IMR-90 (cell line): ENCODE data around the gene TMOD2. TPM values are rescaled to one million over a fixed set of nuclear protein-coding genes. Genes with fewer than 3 reads are reported as not detected.

ENCODE experiments used
- ATAC-seq: fragments of 200-7000 bp; cut with Tn5 transposase; 2 replicates; pipeline ENCODE4 v1.9.1; 2020; ENCODE audit warnings: low read depth, mild to moderate bottlenecking, moderate library complexity
- BruUV-seq: library from RNA; stranded (reverse); fragments of 400-500 nt; replicated peaks from 2 replicates; lab custom pipeline; 2021; lab: Mats Ljungman, UMichigan
- CTCF ChIA-PET: fragments of 300-600 bp; formaldehyde crosslinking; extraction: SDS; loops from one replicate; lab custom pipeline; 2021; ENCODE audit warnings: antibody characterized with exemption; lab: Yijun Ruan, JAX
- POLR2A ChIA-PET: fragments of 300-600 bp; sonication (Branson Sonifier 250); formaldehyde crosslinking; loops from one replicate; lab custom pipeline; 2022; ENCODE audit warnings: antibody characterized with exemption; ENCODE audit not compliant: unreplicated experiment; lab: Charles Lee
- DNase-seq: peaks from one replicate; pipeline ENCODE4 v3.0.0; 2013
- H2AFZ ChIP-seq: replicated peaks from 2 replicates; pipeline ENCODE3; 2013; ENCODE audit warnings: low read length, mild to moderate bottlenecking; ENCODE audit not compliant: poor library complexity
- H2AK5ac ChIP-seq: 2 replicates; pipeline ENCODE4 v1.6.1; 2013; ENCODE audit warnings: low read depth, low read length, inconsistent platforms
- H2AK9ac ChIP-seq: replicated peaks from 2 replicates; pipeline ENCODE3; 2013; ENCODE audit warnings: mild to moderate bottlenecking, low read depth, low read length, moderate library complexity; ENCODE audit not compliant: poor library complexity
- H2BK120ac ChIP-seq: 2 replicates; pipeline ENCODE4 v1.6.1; 2013; ENCODE audit warnings: low read depth, low read length, inconsistent platforms
- H2BK15ac ChIP-seq: 3 replicates; pipeline ENCODE4 v1.6.1; 2013; ENCODE audit warnings: low read depth, low read length, inconsistent platforms
- H2BK20ac ChIP-seq: 2 replicates; pipeline ENCODE4 v1.6.1; 2013; ENCODE audit warnings: low read depth, mild to moderate bottlenecking, inconsistent platforms, low read length, moderate library complexity
- H2BK5ac ChIP-seq: 2 replicates; pipeline ENCODE4 v1.6.1; 2013; ENCODE audit warnings: mild to moderate bottlenecking, low read depth, low read length, inconsistent platforms; ENCODE audit not compliant: poor library complexity, severe bottlenecking
- H3K14ac ChIP-seq: replicated peaks from 2 replicates; pipeline ENCODE4 v1.6.1; 2013; ENCODE audit warnings: low read depth, low read length, inconsistent platforms
- H3K18ac ChIP-seq: 2 replicates; pipeline ENCODE4 v1.6.1; 2013; ENCODE audit warnings: low read depth, low read length, control low read depth
- H3K23ac ChIP-seq: 2 replicates; pipeline ENCODE4 v1.6.1; 2013; ENCODE audit warnings: low read depth, low read length, inconsistent platforms
- H3K27ac ChIP-seq: 2 replicates; pipeline ENCODE4 v1.5.1; 2013; ENCODE audit warnings: mild to moderate bottlenecking, control low read depth, low read length; ENCODE audit not compliant: insufficient read depth
- H3K27me3 ChIP-seq: 2 replicates; pipeline ENCODE4 v1.6.1; 2013; ENCODE audit warnings: low read length; ENCODE audit not compliant: control insufficient read depth, insufficient read depth
- H3K36me3 ChIP-seq: 2 replicates; pipeline ENCODE4 v1.6.1; 2013; ENCODE audit warnings: low read length, mixed read lengths; ENCODE audit not compliant: control insufficient read depth, insufficient read depth
- H3K4ac ChIP-seq: 2 replicates; pipeline ENCODE4 v1.6.1; 2013; ENCODE audit warnings: low read depth, low read length, inconsistent platforms
- H3K4me1 ChIP-seq: 2 replicates; pipeline ENCODE4 v1.6.1; 2013; ENCODE audit warnings: low read length, mixed read lengths; ENCODE audit not compliant: control insufficient read depth, insufficient read depth
- H3K4me2 ChIP-seq: 2 replicates; pipeline ENCODE4 v1.6.1; 2013; ENCODE audit warnings: low read depth, mild to moderate bottlenecking, control low read depth, low read length, moderate library complexity
- H3K4me3 ChIP-seq: 2 replicates; pipeline ENCODE4 v1.5.1; 2013; ENCODE audit warnings: low read depth, mild to moderate bottlenecking, control low read depth, low read length, moderate library complexity; ENCODE audit not compliant: insufficient read depth
- H3K56ac ChIP-seq: 2 replicates; pipeline ENCODE4 v1.6.1; 2013; ENCODE audit warnings: low read length, inconsistent platforms; ENCODE audit not compliant: insufficient read depth; ENCODE audit errors: extremely low read depth
- H3K79me1 ChIP-seq, 2 experiments: 2 replicates each; pipeline ENCODE4 v1.6.1; 2013; ENCODE audit warnings: low read length in 2 of 2, inconsistent platforms in 1 of 2, low read depth in 1 of 2
- H3K9ac ChIP-seq: 2 replicates; pipeline ENCODE4 v1.6.1; 2013; ENCODE audit warnings: low read depth, low read length, control low read depth
- H3K9me1 ChIP-seq: 2 replicates; pipeline ENCODE4 v1.6.1; 2013; ENCODE audit warnings: low read length, inconsistent platforms; ENCODE audit not compliant: insufficient read depth
- H3K9me3 ChIP-seq: 2 replicates; pipeline ENCODE4 v1.6.1; 2013; ENCODE audit warnings: low read length; ENCODE audit not compliant: control insufficient read depth, insufficient read depth
- H4K20me1 ChIP-seq: 2 replicates; pipeline ENCODE4 v1.6.1; 2013; ENCODE audit warnings: low read length, inconsistent platforms; ENCODE audit not compliant: insufficient read depth
- H4K5ac ChIP-seq: 2 replicates; pipeline ENCODE4 v1.6.1; 2013; ENCODE audit warnings: mild to moderate bottlenecking, low read depth, low read length, control low read depth
- H4K8ac ChIP-seq, 2 experiments: 2 replicates each; pipeline ENCODE4 v1.6.1; 2013; ENCODE audit warnings: low read depth in 2 of 2, low read length in 2 of 2, control low read depth in 1 of 2, inconsistent platforms in 1 of 2
- H4K91ac ChIP-seq: 2 replicates; pipeline ENCODE4 v1.6.1; 2013; ENCODE audit warnings: low read depth, low read length, inconsistent platforms; ENCODE audit not compliant: insufficient read depth
- BHLHE40 ChIP-seq: fragments of 150-350 bp; IDR thresholded peaks from 2 replicates; pipeline ENCODE4 v1.6.1; 2016; ENCODE audit warnings: mild to moderate bottlenecking, low read depth, low read length
- CEBPB ChIP-seq: IDR thresholded peaks from 2 replicates; pipeline ENCODE4 v1.6.1; 2012; ENCODE audit warnings: low read depth, low read length, improper control_type of control experiment
- CHD1 ChIP-seq: IDR thresholded peaks from 2 replicates; pipeline ENCODE4 v1.6.1; 2012; ENCODE audit warnings: low read depth, low read length, improper control_type of control experiment
- CTCF ChIP-seq: conservative IDR thresholded peaks from 2 replicates; pipeline ENCODE4 v1.5.1; 2012; ENCODE audit warnings: mild to moderate bottlenecking, low read depth, low read length, improper control_type of control experiment
- ELK1 ChIP-seq: fragments of 150-350 bp; IDR thresholded peaks from 2 replicates; pipeline ENCODE4 v1.6.1; 2016; ENCODE audit warnings: low read depth, mild to moderate bottlenecking, low read length, moderate library complexity, borderline replicate concordance
- FOS ChIP-seq: fragments of 150-350 bp; IDR thresholded peaks from 2 replicates; pipeline ENCODE4 v1.6.1; 2016; ENCODE audit warnings: low read depth, low read length
- MAFK ChIP-seq: IDR thresholded peaks from 2 replicates; pipeline ENCODE4 v1.6.1; 2012; ENCODE audit warnings: low read depth, low read length, improper control_type of control experiment
- MAZ ChIP-seq: IDR thresholded peaks from 2 replicates; pipeline ENCODE4 v1.6.1; 2012; ENCODE audit warnings: low read depth, mild to moderate bottlenecking, low read length, improper control_type of control experiment, moderate library complexity, borderline replicate concordance
- MXI1 ChIP-seq: IDR thresholded peaks from 2 replicates; pipeline ENCODE4 v1.6.1; 2012; ENCODE audit warnings: low read depth, mild to moderate bottlenecking, low read length, moderate library complexity, borderline replicate concordance
- NFE2L2 ChIP-seq: fragments of 150-350 bp; IDR thresholded peaks from 2 replicates; pipeline ENCODE4 v1.6.1; 2016; ENCODE audit warnings: low read depth, mild to moderate bottlenecking, low read length
- POLR2A ChIP-seq: IDR thresholded peaks from 2 replicates; pipeline ENCODE4 v1.6.1; 2012; ENCODE audit warnings: mild to moderate bottlenecking, low read depth, low read length
- RAD21 ChIP-seq: IDR thresholded peaks from 2 replicates; pipeline ENCODE4 v1.6.1; 2012; ENCODE audit warnings: low read length, improper control_type of control experiment
- RCOR1 ChIP-seq: IDR thresholded peaks from 2 replicates; pipeline ENCODE4 v1.6.1; 2012; ENCODE audit warnings: mild to moderate bottlenecking, low read length, improper control_type of control experiment; ENCODE audit not compliant: insufficient replicate concordance
- RFX5 ChIP-seq: IDR thresholded peaks from 2 replicates; pipeline ENCODE4 v1.8.0; 2012; ENCODE audit warnings: low read depth, mild to moderate bottlenecking, low read length, moderate library complexity
- SMC3 ChIP-seq: fragments of 150-350 bp; IDR thresholded peaks from 2 replicates; pipeline ENCODE4 v1.6.1; 2016; ENCODE audit warnings: low read depth, mild to moderate bottlenecking, antibody characterized with exemption, low read length, moderate library complexity
- USF2 ChIP-seq: fragments of 150-350 bp; IDR thresholded peaks from 2 replicates; pipeline ENCODE4 v1.6.1; 2017; ENCODE audit warnings: mild to moderate bottlenecking, antibody characterized with exemption, low read length, low read depth
- WGBS, 2 experiments: methylation state at CpG; one replicate each; pipeline versions ENCODE4 v1.1.5 to v1.1.7; 2013; ENCODE audit warnings: missing lambda C conversion rate in 2 of 2; ENCODE audit not compliant: insufficient read length in 1 of 2; ENCODE audit errors: extremely low coverage in 2 of 2; 5-methylcytosine and 5-hydroxymethylcytosine counted together
- dilution Hi-C: fragments of 300-500 bp; cut with HindIII; formaldehyde crosslinking; loops from one replicate; pipeline ENCODE4 v1.14.3; 2018; ENCODE audit warnings: low sequenced_read_pairs; ENCODE audit not compliant: unreplicated experiment
- in situ Hi-C: fragments of 300-500 bp; cut with MboI; formaldehyde crosslinking; loops from 3 replicates; pipeline ENCODE4 v1.14.3; 2019; ENCODE audit warnings: low sequenced_read_pairs, inconsistent platforms, mixed read lengths
- intact Hi-C: fragments of 100-400 bp; cut with micrococcal nuclease; formaldehyde crosslinking; loops from 2 replicates; pipeline ENCODE4 v1.10.0; 2022
- polyA plus RNA-seq, 3 experiments: library from polyadenylated mRNA; depleted of rRNA; stranded (reverse); fragments of >200 nt; gene quantifications; 2 replicates each; pipeline ENCODE4 v1.2.3, GENCODE V29; 2012; ENCODE audit warnings: low replicate concordance in 1 of 3
- total RNA-seq: library from RNA; depleted of rRNA; stranded (reverse); fragments of >200 nt; gene quantifications from 2 replicates; pipeline ENCODE4 v1.2.3, GENCODE V29; 2012

Gene TMOD2
- total and polyA plus RNA-seq, 2 of the 4 experiments (the other 2 are of a cell fraction) = 2.8 to 5.4 TPM

GRCh38 chr15:51752888-51753287 lies 1.5 kb downstream of the TMOD2 start:
- Histone ChIP-seq H4K91ac (no peak overlapping the region), H3K27ac (no peak overlapping the region), H3K4me1 (0 out of 2 replicates have a peak, but pooled peaks cover 4% of the 10 kb centered on the region), H4K8ac (no peak overlapping the region), H2AFZ (no peak overlapping the region), H3K79me1 (peaks cover 3 to 14% of the 10 kb centered on the region in 2 experiments; a peak in 2 of 4 replicates), H3K4me3 (no peak overlapping the region), H3K9ac (no peak overlapping the region), H2BK120ac (no peak overlapping the region), H2BK20ac (no peak overlapping the region), H3K27me3 (peaks cover 26% of the 10 kb centered on the region), H3K18ac (no peak overlapping the region), H3K4me2 (no peak overlapping the region), H2AK5ac (no peak overlapping the region), H3K9me1 (no peaks in the 10 kb centered on the region; the same call in 1 of the 2 replicates), H3K56ac (no peak overlapping the region), H4K20me1 (no peaks in the 10 kb centered on the region; the same call in none of the 2 replicates), H2AK9ac (no peak overlapping the region), H3K4ac (no peak overlapping the region), H4K5ac (no peak overlapping the region), H3K9me3 (no peaks in the 10 kb centered on the region), H3K14ac (no peak overlapping the region), H2BK15ac (no peak overlapping the region), H3K36me3 (no peaks in the 10 kb centered on the region), H2BK5ac (no peak overlapping the region), H3K23ac (no peak overlapping the region)
- no TSS peak for BruUV-seq
- no peak for TF ChIP-seq USF2
- TF ChIP-seq CEBPB = no peak
- TF ChIP-seq CHD1 = no peak
- no peak for TF ChIP-seq MAFK
- TF ChIP-seq CTCF = no peak
- TF ChIP-seq SMC3 = no peak
- no peak for TF ChIP-seq RCOR1
- TF ChIP-seq FOS = no peak
- no peak for TF ChIP-seq MXI1
- no peak for TF ChIP-seq RAD21
- TF ChIP-seq RFX5 = no peak
- no peak for TF ChIP-seq BHLHE40
- TF ChIP-seq ELK1 = no peak
- no peak for TF ChIP-seq NFE2L2
- TF ChIP-seq MAZ = no peak
- TF ChIP-seq POLR2A = no peak
- 80% methylated on average over 1 of the region's 5 CpGs; no CpG with 5 or more reads in 1 of the 2 experiments for WGBS, 2 experiments
- CTCF ChIA-PET = interaction anchor here (2.0 kb wide), 1 partner anchor 23 kb away, joined by 4 read pairs; no protein-coding TSS in a partner anchor
- POLR2A ChIA-PET = no interaction called here
- dilution Hi-C loops = no loop called here
- in situ Hi-C loops = no loop called here
- no peak for ATAC-seq
- DNase-seq = no peak
- intact Hi-C loops = no loop called here
